EH (cell line): ENCODE measurements around the gene CDYL.

Source experiments
- DNase-seq: peaks from one replicate; pipeline ENCODE4 v3.0.0-alpha.2; 2015; ENCODE audit warnings: low read depth

The CDYL gene

GRCh38 chr6:4774715-4775493 lies 1.3 kb upstream of the CDYL start:
- DNase-seq = no peak

DNA sequence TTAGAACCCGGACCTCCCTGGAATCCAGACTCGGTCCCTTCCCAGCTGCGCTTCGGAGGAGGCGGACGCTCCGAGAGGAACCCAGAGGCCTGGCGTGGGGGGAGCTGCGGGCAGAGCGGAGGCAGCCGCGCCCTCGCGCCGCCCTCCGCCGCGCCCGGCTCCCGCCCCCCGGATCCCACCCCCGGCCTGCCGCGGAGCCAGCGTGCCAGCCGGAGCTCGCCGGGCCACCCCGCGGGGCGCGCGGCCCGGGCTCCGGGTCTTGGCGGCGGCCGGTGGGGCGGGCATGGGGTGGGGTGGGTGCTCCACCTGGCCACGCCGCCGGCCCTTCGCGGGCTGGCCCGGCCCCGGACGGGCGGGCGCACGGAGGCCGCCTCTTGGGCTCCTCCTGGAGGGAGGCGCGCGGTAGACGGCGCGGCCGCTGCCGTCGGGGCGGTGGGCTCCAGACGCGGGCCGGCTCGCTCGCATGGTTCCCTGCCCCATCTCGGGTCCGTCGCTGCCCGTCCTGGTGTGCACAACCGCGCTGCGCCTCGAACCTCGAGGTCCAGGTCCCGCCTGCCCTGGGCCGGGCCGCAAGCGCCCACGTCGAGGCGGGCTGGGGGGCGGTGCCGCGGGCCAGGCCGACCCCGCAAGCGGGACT lies 592 bp upstream of the CDYL start:
- peak; percentile 79 for DNase-seq

- peak; percentile 53 for DNase-seq
These were observed 539 bp downstream of the CDYL start for GRCh38 chr6:4776493-4777393.

DNA sequence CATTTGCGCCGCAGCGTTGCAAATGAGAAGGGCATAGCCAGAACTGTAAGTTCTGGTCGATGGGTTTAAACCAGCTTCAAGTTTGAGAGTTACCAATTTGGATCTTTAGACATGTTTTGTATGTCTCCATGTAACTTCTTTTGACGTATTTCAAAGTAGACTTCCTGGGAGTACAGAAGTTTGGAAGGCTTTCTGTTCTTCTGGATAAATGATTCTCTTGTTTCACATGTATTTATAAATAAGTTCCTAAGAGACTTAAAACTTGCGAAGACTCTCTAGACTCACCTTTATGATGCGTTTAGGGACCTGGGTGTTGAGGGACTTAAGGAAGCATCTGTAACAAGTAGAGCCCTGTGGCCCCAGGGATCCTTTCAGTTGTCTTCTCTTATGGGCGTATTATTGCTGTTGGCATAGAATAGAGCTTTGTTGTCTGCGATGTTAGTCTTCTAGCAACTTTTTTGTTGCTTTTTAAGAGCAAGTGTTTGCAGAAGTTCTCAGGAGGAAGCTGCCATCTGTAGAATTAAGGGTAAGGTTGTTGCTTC lies 1.3 kb downstream of the CDYL start:
- DNase-seq = no peak

GRCh38 chr6:4778086-4778485 lies 1.9 kb downstream of the CDYL start:
- peak; percentile 35 for DNase-seq

DNA sequence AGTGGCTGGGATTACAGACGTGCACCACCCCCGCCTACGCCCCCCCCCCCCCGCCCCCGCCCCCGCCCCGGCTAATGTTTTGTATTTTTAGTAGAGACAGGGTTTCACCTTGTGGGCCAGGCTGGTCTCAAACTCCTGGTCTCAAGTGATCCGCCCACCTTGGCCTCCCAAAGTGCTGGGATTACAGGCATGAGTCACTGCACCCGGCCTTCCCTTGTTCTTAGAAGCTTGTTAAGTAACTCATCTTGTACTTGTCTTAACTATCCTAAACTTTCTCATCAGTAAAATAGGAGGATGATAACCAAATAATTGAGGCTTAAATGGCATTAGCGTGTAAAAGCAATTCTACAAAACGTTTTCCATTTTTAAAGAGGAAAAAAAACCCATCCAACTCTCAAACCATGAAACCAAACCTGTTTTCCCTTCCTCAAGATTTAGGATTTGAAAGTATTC lies 4.2 kb downstream of the CDYL start:
- DNase-seq = peak; percentile 60

DNA sequence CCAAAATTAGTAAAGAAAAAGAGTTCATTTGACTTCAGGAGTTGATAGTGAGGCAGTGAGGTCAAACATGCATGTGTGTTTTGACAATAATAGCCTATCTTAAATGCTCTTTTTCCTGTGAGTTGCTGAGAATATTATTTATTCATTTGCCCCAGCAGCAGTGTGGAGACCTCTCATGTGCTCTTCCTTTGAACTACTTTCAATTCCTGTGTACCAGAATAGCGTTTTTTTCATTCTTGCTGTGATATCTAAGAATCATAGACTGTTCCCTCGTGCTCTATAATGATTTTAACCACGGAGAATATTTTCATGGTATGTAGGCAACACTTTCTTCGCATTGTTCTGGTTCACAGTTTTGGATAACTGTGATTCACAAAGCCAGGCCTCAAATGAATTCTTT lies 5.2 kb downstream of the CDYL start:
- DNase-seq = no peak

GRCh38 chr6:4781967-4782575 lies 5.9 kb downstream of the CDYL start:
- no peak for DNase-seq

- DNase-seq = no peak
These were observed 10.8 kb downstream of the CDYL start for GRCh38 chr6:4786996-4787395.

GRCh38 chr6:4788482-4788881 lies 12.3 kb downstream of the CDYL start:
- DNase-seq = no peak

- DNase-seq = no peak
These were observed 12.9 kb downstream of the CDYL start for GRCh38 chr6:4788953-4789584.

- no peak for DNase-seq
These were observed 14.1 kb downstream of the CDYL start for GRCh38 chr6:4790158-4790899.

- DNase-seq = no peak
These were observed 18.0 kb downstream of the CDYL start for GRCh38 chr6:4794140-4794707.

DNA sequence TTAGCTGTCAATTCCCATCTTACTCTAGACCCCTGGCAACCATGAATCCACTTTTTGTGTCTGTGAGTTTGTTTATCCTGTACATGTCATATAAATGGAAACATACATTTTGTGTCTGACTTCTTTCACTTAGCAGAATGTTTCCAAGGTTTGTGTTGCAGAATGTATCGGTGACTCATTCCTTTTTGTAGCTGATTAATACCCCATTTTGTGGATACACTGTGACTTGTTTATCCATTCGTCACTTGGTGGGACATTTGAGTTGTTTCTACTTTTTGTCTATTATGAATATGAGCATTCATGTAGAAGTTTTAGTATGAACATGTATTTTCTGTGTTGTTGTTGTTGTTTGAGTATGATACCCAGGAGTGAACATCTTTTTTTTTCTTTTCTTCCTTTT lies 21.4 kb downstream of the CDYL start:
- no peak for DNase-seq

DNA sequence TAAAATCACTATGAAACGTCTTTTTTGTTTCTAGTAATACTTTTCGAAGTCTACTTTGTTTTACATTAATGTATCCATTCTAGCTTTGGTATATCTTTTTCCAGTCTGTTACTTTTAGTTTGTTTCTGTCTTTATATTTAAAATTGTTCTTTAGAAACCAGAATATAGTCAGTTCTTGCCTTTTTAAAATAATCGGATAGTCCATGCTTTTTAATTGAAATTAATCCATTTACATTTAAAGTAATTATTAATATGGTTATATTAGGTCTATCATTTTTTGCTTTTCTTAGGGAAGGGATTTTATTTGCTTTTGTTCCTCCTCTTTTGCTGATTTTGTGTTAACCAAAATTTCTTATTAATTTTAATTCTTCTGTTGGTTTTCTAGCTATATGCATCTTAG lies 23.7 kb downstream of the CDYL start:
- no peak for DNase-seq

DNA sequence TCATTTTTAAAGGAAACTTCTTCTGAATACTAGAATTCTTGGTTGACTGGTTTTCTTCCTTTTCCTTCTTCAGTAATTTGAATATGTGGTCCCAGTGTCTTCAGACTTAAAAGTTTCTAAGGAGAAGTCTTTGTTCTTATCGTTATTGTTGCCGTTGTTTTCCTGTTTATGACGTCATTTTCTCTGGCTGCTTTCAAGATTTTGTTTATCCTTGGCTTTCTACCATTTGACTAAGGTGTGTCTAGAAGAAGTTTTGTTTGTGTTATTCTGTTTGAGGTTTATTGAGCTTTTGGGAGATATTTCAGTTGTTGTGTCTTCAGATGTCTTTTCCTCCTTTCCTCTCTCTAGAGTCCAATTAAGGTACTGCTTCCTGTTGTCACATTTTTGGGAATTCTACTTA lies 24.5 kb downstream of the CDYL start:
- no peak for DNase-seq

GRCh38 chr6:4801491-4802110 lies 25.4 kb downstream of the CDYL start:
- no peak for DNase-seq

- DNase-seq = no peak
These were observed 26.2 kb downstream of the CDYL start for GRCh38 chr6:4802312-4802935.

DNA sequence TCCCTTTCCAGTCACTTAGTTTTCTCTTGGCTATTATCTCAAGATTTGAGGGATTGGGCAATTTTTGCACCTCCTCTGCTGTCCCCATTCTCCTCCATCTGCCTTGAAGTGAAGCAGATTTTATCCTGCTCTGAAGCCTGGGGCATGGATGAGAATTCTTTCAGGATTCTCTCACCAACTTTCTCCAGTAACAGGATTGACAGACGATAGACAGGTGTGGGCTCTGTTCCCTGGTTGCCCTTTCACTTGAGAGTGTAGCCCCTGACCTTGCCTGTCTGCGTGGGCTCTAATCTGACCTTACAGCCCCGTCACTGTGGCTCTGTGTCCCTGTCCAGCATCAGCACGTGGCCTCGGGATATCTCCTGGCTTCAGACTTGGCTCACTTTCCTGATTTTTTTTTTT lies 27.1 kb downstream of the CDYL start:
- no peak for DNase-seq
